Kidney tubule cell (primary cell): ENCODE results near the gene ANGPTL2.

Experiments
- DNase-seq: peaks from one replicate; pipeline ENCODE4 v3.0.0-alpha.2; 2018; ENCODE audit warnings: low spot score

ANGPTL2 gene

DNA sequence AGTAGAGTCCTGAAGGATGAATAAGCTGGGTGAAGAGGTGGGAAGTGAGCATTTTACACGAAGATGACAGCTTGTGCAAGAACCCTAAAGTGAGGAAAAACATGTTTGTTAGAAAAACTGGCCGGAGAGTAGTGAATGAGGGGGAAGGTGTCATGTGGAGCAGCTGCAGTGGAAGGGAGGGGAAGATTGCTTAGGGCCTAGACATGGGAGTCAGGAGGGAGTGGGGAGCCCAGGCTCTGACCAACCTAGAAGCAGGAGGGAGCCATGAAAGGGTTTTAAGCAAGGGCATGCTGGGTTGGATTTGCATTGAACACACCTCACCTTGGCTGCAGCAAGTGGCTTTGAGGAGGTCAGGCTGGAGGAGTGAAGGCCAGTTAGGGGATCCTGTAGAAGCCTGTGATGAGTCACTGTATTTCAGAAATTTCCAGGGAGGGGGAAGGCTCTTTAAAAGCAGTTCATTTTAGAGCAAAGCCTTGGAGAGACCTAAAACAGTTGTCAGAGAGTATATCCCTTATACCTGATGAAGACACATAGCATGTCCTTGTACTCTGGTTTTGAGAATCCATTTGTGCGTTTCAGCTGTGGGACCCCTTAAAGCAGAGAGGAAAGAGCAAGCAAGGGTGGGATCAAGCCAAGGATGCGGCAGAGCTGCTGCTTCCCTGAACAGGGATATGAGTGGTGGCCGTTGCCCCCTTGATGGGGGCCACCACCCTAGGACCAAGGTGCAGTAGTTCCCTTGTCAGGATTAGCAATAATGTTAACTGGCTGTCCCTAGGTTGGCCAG, 45.4 kb downstream of the ANGPTL2 start:
- DNase-seq, result no peak

DNA sequence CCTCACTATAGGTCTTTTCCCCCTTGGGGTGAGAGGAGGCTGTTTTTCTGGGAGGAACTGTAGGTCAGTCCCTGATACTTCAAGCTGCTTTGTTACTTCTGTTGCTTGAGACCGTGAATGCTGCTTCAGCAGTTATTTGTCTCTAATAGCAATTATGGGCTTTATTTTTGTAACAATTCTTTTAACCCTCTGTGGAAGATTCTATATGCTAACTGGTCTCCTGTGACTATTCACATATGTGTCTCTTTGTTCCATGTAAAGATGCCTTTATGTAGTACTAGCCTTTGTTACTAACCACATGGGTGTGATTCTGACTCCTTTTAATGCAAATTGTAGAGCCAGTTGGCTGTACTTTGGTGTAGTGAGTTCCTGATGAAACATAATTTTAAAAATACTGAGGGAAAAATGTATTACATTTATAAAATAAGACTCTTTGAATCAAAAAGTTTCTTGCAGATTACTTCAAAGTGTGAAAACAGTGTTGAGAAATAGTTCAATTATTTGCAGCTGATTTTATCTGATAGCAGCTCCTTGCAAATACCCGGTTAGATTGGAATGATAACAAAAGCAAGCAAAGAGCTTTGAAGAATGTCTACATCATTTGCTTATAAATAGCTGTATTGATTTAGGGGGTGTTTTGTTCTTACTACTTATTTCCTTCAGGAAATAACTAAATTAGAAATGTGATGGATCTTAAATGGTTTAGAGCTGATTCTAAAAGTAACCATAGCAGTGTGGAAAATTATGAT, 46.6 kb downstream of the ANGPTL2 start:
- DNase-seq, result no peak

DNA sequence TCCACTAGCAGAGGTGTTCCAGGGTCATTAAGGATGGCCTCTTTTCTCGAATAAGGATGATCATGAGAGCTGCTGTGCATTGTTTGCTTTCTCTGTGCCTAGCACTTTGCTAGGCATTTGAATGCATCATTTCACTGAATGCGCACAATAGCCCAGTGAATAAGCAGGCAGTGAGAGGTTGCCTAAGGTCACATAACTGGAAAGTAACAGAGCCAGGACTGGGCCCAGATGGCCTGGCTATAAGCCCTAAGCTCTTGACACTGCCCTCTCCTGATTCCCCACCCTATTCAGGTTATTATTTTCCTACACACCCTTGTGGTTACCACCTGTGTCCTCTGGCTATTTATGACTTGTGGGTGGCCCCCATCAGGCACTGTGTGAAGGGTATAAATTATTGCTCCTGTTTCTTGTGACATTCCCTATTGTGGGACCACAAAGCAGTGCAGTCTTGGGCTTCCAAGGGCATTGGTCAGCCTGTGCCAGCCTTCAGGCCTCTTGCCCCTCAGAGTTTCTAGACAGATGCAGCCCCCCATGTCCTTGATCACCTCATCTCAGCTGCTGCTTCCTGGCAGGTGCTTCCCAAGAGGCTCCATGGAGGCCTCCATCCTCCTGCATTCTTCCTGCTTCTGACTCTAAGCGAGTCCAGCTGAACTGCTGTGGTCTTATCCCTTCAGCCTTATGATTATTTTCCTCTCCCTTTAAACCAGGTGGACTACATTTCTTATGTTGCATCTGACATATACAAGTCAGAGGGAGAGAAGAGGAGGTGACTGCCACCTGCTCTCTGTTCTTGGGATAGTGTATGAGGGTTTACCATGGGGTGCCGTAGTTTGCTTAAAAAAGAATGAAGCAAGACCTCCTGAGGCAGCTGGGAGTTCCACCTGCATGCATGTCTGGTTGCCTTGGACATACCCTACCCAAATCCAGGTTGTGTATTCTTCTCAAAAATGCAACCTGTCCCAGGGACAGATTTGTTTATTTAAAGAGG, 47.6 kb downstream of the ANGPTL2 start:
- no peak for DNase-seq

DNA sequence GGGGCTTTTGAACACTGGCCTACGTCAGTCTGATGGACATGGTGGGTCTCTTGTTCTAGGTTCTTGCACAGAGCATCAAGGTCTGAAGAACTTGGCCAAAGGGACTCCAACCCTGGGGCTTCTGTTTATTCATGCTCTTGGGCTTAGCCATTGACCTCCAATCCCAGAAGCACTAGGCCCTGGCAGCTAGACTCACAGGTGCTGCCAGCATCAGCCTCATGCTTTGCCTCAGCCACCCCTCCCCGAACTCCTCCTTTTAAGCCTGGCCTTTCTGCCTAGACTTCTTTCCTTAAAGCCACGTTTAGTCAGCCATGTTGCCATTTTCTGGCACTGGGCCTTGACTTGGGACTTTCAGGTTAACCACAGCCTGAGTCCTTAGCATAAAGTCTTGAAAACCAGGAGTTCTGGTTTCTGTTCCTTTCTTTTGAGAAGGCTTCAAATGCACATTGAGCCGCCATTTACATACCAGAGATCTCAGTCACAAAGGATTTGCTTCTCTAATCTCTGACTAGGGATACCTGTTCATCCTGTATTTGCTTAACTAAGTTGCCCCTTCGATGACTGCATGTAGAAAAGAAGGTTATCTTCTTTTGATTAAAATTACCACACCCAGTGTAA, 54.7 kb downstream of the ANGPTL2 start:
- peak; percentile 32 for DNase-seq

DNA sequence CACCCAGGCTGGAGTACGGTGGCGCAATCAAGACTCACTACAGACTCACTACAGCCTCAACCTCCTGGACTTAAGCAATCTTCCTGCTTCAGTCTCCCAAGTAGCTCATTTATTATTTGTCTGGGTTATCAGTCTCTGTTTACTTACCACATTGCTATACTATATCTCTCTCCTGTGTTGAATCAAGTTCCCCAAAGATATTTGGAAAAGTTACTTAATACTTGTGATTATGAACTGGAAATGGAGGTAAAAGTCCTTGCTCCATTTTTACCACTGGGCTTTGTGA, 55.6 kb downstream of the ANGPTL2 start:
- no peak for DNase-seq

DNA sequence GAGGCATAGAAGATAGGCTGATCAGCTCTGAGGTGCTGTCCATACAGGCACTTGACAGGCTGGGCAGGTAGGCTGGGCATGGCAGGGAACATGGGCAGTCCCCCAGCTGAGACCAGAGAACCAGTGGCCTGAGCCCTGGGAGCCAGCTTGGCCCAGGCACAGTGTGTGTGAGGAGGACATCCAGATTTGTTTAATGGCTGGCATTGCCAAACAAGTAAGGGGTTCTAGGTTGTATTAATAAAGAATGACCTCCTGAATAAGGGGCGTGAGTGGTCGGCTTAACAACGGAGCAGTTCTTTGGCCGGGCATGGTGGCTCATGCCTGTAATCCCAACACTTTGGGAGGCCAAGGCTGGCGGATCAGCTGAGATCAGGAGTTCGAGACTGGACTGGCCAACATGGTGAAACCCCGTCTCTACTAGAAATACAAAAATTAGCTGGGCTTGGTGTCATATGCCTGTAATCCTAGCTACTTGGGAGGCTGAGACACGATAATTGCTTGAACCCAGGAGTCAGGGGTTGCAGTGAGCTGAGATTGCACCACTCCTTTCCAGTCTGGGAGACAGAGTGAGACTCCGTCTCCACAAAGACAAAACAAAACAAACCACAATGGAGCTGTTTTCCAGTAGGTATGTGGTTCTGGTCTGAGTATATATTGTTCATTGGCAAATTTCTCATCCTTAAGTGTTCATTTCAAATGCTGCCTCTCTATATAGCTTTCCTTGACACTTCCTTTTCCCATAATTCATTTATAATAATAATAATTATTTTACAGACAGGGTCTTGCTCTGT, 56.2 kb downstream of the ANGPTL2 start:
- no peak for DNase-seq

DNA sequence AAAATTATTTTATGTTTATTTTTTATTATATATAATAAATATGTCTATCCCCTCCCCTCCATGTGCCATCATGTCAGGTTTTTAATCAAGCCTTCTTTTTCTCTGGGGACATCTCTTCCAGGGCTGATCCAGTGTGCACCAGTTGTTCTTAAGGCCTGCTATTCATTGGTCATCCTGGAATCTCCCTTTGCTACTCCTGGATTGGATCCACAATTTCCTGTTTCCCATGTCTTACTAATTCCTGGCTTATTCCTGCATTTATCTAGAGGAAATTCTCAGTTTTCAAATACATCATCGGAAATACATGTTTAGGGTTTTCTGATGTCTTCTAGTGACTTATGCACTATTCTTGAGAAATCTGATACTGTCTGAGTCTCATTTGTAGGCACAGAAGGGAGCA, 56.8 kb downstream of the ANGPTL2 start:
- DNase-seq, result peak; percentile 64

DNA sequence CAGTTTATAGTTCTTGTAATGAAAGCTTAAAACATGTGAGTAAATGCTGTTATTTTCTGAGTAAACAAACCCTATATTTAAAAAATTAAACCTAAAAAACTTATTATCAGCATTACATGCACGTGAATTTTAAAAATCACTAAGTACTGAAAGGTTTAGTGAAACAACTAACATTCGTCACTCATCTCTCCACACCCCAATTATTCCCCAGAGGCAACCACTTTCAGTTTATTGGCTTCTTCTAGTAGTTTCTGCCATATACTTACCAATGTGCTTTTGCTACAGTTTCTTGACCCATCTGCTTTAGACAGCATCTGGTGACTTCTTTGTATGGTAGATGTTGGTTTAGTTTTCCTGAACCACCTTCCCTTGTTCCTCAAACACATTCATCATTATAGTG, 58.1 kb downstream of the ANGPTL2 start:
- no peak for DNase-seq

DNA sequence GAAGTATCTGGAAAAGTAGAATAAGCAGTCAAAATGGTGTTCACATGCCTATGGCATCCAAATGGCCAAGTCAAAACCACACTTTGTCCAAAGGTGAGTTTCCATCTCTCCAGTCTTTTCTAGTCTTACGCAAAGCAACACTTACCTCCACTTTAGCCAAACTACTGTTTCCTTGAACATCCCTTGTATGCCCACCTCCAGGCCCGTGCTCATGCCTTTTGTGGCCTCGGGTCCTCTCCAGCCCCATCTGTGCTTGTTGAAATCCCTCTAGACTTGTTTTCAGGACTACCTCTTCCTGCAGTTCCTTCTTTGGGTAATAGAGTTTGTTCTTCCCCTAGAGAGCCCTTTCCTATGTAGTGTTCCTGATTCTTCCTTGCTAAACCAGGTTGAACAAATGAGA, 61.0 kb downstream of the ANGPTL2 start:
- DNase-seq, result no peak

DNA sequence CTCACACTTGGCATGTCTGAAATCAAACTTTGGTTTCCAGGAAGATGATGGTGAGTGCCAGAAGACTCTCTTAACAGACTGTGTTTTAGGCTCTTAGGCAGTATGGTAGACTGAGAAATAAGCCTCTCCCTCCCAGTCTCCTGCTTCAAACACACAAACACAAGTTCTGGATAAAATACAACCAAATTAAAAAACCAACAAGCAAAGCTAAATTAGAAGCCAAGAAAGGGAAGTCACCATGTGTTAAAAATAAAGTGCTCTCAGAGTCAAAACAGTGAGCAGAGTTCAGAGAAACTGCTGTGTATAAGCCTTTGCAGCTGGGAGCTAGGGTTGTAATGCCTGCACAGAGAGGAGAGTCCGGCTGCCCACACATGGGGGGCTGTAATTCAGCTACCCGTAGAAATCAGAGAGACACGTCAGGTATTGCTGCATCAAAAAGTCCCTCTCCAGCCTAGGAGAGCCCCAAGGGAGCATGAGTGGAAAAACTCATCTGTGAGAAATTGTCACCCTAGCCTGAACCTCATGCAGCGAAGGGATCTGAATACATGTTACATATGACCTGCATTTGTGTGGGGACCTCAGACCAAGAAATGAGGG, 62.6 kb downstream of the ANGPTL2 start:
- no peak for DNase-seq

DNA sequence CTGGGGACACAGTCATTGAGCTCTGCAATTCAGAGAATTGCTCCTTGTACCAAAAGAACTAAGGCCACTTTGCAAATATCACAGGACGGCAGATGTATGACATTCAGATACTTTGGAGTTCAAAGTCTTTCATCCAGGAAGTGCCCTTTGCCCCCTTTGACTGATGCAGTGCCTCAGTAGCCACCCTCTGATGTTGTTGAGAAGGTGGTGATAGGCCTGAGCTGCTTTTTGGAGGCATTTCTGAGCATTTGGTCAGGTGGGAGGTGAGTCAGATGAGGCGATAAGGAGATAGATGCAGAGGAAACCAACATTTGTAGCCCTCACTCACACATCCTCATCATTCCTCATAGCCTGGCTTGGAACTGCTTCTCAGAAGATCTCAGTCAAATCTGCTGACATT, 63.4 kb downstream of the ANGPTL2 start:
- DNase-seq, result no peak

DNA sequence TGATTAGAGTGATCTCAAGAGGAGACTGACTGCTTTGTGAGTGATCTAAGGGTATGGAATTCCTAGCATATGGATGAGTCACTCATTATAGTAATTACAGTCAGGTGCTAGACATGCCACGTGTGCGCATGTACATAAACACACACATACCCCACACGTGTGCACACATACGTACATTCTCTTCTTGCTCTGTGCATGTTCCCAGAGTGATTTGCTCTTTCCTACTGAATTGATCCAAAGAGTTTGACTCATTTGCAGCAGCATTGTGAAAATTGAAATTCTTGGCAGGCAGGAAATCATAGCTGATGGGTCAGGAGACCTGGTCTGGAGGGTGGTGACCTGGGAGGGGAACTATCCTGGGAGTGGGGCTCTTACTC, 63.8 kb downstream of the ANGPTL2 start:
- no peak for DNase-seq

DNA sequence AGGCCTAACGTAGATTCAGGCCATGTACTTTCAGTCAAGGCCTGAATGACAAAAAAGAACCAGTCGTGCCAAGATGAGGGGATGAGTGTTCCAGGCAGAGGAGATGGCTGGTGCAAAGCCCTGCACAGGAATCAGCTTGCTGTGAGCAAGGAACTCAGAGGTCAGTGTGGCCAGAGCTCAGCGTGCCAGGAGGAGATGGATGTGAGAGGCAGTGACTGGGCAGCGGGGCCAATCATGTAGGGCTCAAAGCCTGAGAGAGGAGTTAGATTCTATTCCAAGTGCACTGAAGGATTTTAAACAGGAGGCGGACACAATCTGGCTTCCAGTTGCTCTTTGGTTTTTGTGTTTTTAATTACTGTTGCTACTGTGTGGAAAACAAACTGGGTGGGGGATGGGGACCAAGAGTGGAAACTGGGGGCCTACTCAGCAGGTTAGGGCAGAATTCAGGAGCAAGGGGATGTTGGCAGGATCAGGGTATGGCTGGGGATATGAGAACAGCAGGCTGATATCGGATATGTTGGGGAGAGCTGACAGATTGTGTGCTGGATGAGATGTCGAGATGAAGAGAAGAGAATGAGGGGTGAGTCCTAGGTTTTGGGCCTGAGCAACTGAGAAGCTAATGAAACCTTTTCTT, 64.3 kb downstream of the ANGPTL2 start:
- DNase-seq, result no peak

DNA sequence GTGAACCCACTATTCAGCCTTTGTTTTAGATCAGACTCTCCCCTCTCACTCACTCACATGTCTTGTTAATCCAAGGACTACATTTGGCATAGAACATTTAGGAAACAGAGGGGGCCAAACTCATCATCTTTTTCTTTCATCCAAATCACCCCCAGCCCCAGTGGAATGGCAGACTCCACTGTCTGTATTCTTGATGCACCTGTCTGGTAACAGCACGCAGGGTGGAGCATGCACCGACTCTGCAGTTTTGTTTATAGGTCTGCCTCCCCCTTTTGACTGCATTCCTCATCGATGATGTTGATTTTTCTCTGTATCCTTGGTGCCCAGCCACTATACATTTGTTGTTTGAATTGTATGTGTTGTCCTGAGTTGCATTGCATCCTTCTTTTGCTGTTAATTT, 66.0 kb downstream of the ANGPTL2 start:
- DNase-seq, result no peak

DNA sequence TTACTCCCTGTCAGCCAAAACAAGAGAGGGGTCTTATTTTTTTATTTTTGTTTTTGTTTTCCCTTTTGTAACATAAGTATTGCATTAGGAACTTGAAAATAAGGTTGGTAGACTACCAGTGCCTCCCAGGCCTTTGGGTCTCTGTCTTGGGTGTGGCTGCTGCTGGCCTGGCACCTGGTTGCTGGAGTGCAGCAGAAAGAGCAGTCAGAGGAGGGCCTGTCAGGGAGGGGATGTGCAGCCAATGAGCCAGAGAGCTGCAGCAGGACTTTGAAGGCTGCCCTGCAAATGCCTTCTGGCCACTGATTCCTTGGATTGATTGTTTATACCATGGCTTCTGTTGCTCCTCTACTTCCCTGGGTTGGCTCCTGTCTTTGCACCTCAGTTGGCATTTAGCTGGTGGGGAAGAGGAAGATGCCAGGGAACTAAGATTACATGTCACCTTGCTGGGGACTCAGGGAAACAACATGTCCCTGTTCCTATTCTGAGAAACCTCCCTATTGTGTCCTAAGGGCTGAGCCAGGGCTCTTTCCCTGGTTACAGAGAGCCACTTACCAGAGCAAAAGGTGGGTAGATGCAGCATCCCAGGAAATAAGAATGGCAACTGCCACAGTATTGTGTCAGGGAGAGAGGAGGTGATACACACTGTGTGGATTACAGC, 66.6 kb downstream of the ANGPTL2 start:
- DNase-seq, result no peak

DNA sequence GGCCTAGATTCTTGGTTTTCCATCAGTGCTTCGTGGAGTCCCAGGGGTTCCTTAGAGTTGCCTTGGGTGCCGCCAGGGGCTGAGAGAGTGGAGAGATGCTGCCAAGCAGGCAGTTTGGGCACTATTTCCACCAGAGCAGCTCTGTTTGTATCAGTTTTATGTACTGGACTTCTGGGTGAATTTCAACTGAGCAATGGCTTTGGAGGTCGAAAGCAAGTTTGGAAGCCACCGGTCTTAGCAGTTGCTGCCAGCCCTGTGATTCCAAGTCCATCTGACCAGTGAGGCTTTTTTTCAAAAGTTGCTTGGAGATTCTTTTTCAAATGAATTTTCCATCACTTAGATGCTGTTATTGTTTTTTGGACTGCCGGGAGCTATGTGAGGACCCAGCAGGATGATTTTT, 68.5 kb downstream of the ANGPTL2 start:
- no peak for DNase-seq

DNA sequence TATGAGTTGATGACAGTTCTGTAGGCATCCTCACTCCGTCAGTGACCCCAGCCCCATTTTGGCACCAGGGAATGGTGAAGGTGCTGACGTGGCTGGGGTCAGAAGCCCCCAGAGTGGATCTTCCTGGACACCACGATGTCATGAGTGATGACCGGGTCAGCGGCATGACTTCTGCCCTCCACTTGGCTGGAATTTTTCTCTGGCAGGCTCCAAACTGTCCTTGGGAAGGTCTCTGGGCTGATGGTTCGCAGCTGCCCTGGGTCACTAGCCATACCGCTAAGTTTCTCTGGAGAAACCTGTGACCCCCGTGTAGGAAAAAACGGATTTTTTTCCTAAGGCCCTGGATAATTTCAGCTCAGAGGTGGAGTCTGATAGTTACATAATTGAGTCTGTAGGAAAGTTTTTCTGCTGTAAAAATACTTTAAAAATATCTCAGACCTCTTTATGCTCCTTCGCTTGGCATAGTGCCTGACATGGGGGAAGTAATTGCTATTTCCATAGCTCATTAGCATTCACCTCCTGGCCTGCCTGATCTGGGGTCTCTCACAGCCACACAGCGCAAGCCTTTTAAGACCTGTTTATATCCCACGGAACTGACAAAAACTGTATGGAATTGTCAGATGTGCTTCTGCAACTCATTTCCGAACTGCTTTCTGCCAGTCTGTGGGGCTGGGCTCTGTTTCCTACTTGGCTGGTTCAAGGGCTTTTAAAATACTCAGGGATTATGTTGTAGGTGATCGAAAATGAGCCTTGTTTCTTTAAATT, 69.2 kb downstream of the ANGPTL2 start:
- DNase-seq, result no peak

DNA sequence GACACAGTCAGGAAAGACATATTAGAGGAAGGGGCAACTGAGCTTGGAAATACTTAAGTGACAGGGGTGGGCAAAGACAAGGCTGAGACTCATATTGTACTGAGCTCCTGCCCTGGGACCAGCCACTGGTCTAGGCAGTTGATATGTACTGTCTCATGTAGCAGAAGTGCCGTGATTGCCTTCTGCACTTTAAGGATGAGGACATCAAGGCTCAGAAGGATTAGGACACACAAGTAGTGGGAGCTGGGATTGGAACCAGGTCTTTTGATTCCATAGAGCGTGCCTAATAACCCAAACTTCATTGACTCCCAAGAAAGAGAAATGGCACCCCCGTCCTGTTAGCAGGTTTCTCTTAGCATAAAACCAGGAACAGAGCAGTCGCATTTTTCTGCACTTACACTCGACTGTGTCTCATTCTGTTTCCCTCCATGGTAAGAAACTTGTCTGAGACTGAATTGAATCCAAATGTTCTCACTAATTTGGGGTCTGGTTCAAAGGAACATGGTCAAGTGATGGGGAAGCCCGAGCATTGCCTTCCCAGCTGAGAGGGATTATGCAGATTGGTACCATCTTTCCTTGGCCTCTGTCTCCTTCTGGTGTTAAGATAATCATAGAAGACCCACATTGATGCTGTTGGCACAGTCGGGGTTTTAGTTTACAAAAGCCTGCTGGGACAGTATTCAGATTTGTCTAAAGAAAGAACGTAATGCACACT, 70.4 kb downstream of the ANGPTL2 start:
- DNase-seq, result no peak

DNA sequence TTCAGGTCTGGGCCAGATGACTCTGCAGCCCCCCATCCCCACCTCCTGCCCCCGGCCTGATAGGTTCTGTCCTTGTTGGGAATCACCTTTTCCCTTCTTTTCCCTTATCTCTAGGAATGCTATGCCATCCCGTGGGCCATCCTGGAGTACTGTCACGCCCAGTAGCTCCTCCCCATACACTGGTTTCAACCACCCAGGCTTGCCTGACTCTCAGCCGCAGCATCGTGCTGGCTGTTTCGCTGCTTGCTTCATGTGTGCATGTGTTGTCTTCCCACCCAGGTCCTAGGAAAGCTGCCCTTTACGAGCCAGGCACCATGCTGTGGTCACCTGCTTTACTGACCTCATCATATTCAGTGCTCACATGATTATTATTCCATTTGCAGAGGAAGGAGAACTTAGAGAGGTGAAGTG, 71.8 kb downstream of the ANGPTL2 start:
- no peak for DNase-seq
